ENCODE results near the gene ANKRD34A. TPM values are rescaled to one million over a fixed set of nuclear protein-coding genes. Genes with fewer than 3 reads are reported as not detected.

The ANKRD34A gene
- total RNA-seq, 1 experiment from 2014 or later = 0.77 TPM

GRCh38 chr1:145986551-145986950 lies 22.2 kb upstream of the ANKRD34A start:
- Mint-ChIP-seq H3K36me3 (ENCODE audit: insufficient read depth, unreplicated experiment) (no peaks in the 10 kb centered on the region), H3K4me1 (ENCODE audit: low read depth, unreplicated experiment) (peaks cover 21% of the 10 kb centered on the region), H3K27me3 (ENCODE audit: insufficient read depth, unreplicated experiment) (no peaks in the 10 kb centered on the region), H3K4me3 (ENCODE audit: unreplicated experiment) (no peak overlapping the region), H3K27ac (ENCODE audit: unreplicated experiment) (peak overlapping the region; percentile 32), H3K9me3 (ENCODE audit: unreplicated experiment) (no peaks in the 10 kb centered on the region)
- H3K4me1 ChIP-seq = peaks cover 22% of the 10 kb centered on the region
- TF ChIP-seq, protein P1, sequence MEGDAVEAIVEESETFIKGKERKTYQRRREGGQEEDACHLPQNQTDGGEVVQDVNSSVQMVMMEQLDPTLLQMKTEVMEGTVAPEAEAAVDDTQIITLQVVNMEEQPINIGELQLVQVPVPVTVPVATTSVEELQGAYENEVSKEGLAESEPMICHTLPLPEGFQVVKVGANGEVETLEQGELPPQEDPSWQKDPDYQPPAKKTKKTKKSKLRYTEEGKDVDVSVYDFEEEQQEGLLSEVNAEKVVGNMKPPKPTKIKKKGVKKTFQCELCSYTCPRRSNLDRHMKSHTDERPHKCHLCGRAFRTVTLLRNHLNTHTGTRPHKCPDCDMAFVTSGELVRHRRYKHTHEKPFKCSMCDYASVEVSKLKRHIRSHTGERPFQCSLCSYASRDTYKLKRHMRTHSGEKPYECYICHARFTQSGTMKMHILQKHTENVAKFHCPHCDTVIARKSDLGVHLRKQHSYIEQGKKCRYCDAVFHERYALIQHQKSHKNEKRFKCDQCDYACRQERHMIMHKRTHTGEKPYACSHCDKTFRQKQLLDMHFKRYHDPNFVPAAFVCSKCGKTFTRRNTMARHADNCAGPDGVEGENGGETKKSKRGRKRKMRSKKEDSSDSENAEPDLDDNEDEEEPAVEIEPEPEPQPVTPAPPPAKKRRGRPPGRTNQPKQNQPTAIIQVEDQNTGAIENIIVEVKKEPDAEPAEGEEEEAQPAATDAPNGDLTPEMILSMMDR (IDR thresholded peaks at IDR 0.05; ENCODE audit: insufficient read depth in 1 of 2, low read depth in 1 of 2, low read length in 1 of 2, severe bottlenecking in 1 of 2, unreplicated experiment in 1 of 2) = no peak
- CTCF ChIA-PET = no interaction called here
- no peak overlapping the region for H3K4me3 ChIP-seq (ENCODE audit: low read depth, low read length)
- no peak for DNase-seq
- H3K27me3 ChIP-seq (replicated peaks; ENCODE audit: control insufficient read depth, insufficient read depth, low read length) = no peaks in the 10 kb centered on the region
- no TSS peak for BruUV-seq (replicated peaks)
- intact Hi-C loops (cut with micrococcal nuclease; ENCODE audit: unreplicated experiment) = no loop called here
- H3K36me3 ChIP-seq (ENCODE audit: control insufficient read depth, insufficient read depth, low read length) = no peaks in the 10 kb centered on the region
- POLR2A ChIA-PET = no interaction called here
- H3K9me3 ChIP-seq = no peaks in the 10 kb centered on the region

DNA sequence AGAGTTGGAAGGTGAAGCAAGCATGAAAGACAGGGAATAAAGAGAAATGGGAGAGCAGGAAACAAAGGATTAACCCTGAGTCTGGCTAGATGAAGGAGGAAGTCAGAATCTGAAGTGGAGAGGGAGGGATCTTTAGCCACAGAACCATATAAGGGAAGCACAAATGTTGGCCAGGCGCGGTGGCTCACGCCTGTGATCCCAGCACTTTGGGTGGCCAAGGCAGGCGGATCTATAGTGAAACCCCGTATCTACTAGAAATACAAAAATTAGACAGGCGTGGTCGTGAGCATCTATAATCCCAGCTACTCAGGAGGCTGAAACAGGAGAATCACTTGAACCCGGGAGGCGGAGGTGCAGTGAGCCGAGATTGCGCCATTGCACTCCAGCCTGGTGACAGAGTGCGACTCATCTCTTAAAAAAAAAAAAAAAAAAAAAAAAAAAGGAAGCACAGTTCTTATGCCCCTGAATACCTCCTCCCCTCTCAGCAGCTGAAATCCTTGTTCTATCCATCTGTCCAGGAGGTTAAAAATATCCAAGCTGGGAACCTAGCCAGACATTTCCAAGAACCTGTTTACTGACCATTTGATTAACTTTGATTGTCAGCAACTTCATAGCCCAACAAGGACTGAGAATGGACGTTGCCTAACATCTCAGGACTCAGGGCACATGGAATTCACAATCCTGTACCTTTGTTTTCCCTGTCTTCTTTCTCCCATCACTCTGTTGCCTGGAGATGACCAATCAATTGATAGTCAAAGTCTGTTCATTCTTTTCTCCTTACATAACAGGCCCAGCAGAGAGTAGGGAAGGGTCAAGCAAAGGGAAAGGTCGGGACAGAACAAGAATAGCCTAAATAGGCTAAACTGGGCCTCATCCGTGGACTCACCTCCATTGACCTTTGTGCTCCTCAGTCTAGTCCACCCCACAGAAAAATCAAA lies 21.4 kb upstream of the ANKRD34A start:
- no peaks in the 10 kb centered on the region for H3K27me3 Mint-ChIP-seq (ENCODE audit: insufficient read depth, unreplicated experiment)
- POLR2A ChIA-PET = no interaction called here
- no peaks in the 10 kb centered on the region for H3K9me3 ChIP-seq
- DNase-seq = peak in 1 of 2 experiments; percentile 11
- peaks cover 21% of the 10 kb centered on the region for H3K4me1 ChIP-seq
- H3K27me3 ChIP-seq (replicated peaks; ENCODE audit: control insufficient read depth, insufficient read depth, low read length) = no peaks in the 10 kb centered on the region
- H3K36me3 Mint-ChIP-seq (ENCODE audit: insufficient read depth, unreplicated experiment) = no peaks in the 10 kb centered on the region
- H3K27ac Mint-ChIP-seq (ENCODE audit: unreplicated experiment) = peak overlapping the region; percentile 58
- CTCF ChIA-PET = no interaction called here
- intact Hi-C loops (cut with micrococcal nuclease; ENCODE audit: unreplicated experiment) = no loop called here
- no peak overlapping the region for H3K4me3 Mint-ChIP-seq (ENCODE audit: unreplicated experiment)
- H3K36me3 ChIP-seq (ENCODE audit: control insufficient read depth, insufficient read depth, low read length) = no peaks in the 10 kb centered on the region
- H3K4me3 ChIP-seq (ENCODE audit: low read depth, low read length) = no peak overlapping the region
- TF ChIP-seq, protein P1 (IDR thresholded peaks at IDR 0.05; ENCODE audit: insufficient read depth in 1 of 2, low read depth in 1 of 2, low read length in 1 of 2, severe bottlenecking in 1 of 2, unreplicated experiment in 1 of 2) = no peak
- no peaks in the 10 kb centered on the region for H3K9me3 Mint-ChIP-seq (ENCODE audit: unreplicated experiment)
- peaks cover 21% of the 10 kb centered on the region for H3K4me1 Mint-ChIP-seq (ENCODE audit: low read depth, unreplicated experiment)
- BruUV-seq (replicated peaks) = no TSS peak

DNA sequence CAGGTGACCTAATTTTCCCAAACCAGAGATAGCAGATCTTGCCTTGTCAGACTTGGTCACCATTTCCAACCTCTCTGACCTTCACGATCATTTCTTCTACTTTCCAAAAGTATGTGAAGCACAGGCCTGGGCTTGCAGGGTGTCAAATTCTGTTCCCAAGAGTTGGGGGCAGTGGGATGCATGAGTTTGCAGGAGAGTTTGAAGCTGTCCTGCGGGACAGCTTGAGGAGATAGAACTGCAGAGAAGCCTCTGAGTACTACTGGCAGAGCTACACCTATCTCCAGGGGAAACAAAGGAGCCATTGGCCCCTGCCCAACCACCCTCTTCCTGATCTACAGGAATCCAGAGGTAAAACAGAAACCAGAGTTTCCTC lies 20.7 kb upstream of the ANKRD34A start:
- H3K4me3 Mint-ChIP-seq (ENCODE audit: unreplicated experiment) = no peak overlapping the region
- peaks cover 15% of the 10 kb centered on the region for H3K4me1 Mint-ChIP-seq (ENCODE audit: low read depth, unreplicated experiment)
- TF ChIP-seq, protein P1 (IDR thresholded peaks at IDR 0.05; ENCODE audit: insufficient read depth in 1 of 2, low read depth in 1 of 2, low read length in 1 of 2, severe bottlenecking in 1 of 2, unreplicated experiment in 1 of 2) = no peak
- peak overlapping the region; percentile 58 for H3K27ac Mint-ChIP-seq (ENCODE audit: unreplicated experiment)
- ChIA-PET POLR2A (no interaction called here), CTCF (no interaction called here)
- BruUV-seq (replicated peaks) = no TSS peak
- Histone ChIP-seq H3K36me3 (ENCODE audit: control insufficient read depth, insufficient read depth, low read length) (no peaks in the 10 kb centered on the region), H3K27me3 (replicated peaks; ENCODE audit: control insufficient read depth, insufficient read depth, low read length) (no peaks in the 10 kb centered on the region), H3K4me1 (peaks cover 22% of the 10 kb centered on the region), H3K9me3 (no peaks in the 10 kb centered on the region), H3K4me3 (ENCODE audit: low read depth, low read length) (no peak overlapping the region)
- no peak for DNase-seq
- H3K27me3 Mint-ChIP-seq (ENCODE audit: insufficient read depth, unreplicated experiment) = no peaks in the 10 kb centered on the region
- no peaks in the 10 kb centered on the region for H3K36me3 Mint-ChIP-seq (ENCODE audit: insufficient read depth, unreplicated experiment)
- intact Hi-C loops (cut with micrococcal nuclease; ENCODE audit: unreplicated experiment) = no loop called here
- no peaks in the 10 kb centered on the region for H3K9me3 Mint-ChIP-seq (ENCODE audit: unreplicated experiment)

Data from Caco-2 (cell line).